H4 (cell line): Measurements from ENCODE around the gene PTPRT. TPM values are rescaled to one million over a fixed set of nuclear protein-coding genes. Genes with fewer than 3 reads are reported as not detected.

Experiments
- DNase-seq: peaks from one replicate; pipeline ENCODE4 v3.0.0-alpha.2; 2015; ENCODE audit warnings: low spot score
- total RNA-seq: library from RNA; depleted of rRNA; stranded (reverse); fragments of >200 nt; shearing (Covaris generic); gene quantifications from 2 replicates; pipeline ENCODE4 v1.2.3, GENCODE V29; 2014

Gene PTPRT
- total RNA-seq, 1 experiment from 2014 or later: not detected

- DNase-seq: no peak
Measured at GRCh38 chr20:42118409-42119125, 1071.1 kb downstream of the PTPRT start.

DNA sequence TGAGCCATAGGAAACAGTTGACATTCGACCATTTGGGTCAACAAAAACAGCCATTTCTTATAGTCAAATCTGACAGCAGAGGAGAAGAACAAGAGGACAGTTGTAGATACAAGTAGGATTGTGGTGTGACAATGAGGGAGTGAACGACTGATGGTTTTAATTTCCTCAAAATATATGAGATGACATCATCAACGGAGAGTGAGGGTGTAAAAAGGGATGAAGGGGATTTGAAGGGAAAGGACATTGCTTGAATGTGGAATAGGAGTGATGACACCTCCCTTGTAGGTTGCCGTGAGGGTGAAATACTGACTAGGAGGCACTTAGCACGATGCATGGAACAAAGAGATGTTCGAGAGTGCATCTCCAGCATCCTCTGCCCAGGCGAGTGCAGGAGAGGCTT lies 1071.7 kb downstream of the PTPRT start:
- DNase-seq: no peak

GRCh38 chr20:42113236-42113635 lies 1076.5 kb downstream of the PTPRT start:
- DNase-seq: no peak

GRCh38 chr20:42112161-42112560 lies 1077.5 kb downstream of the PTPRT start:
- DNase-seq: no peak

GRCh38 chr20:42111349-42111748 lies 1078.4 kb downstream of the PTPRT start:
- DNase-seq: no peak

GRCh38 chr20:42110301-42110700 lies 1079.4 kb downstream of the PTPRT start:
- DNase-seq: no peak

- DNase-seq: no peak
Measured at GRCh38 chr20:42102000-42102399, 1087.7 kb downstream of the PTPRT start.

- DNase-seq: no peak
Measured at GRCh38 chr20:42100137-42100704, 1089.5 kb downstream of the PTPRT start.

- DNase-seq: no peak
Measured at GRCh38 chr20:42099101-42099500, 1090.6 kb downstream of the PTPRT start.

- no peak for DNase-seq
Measured at GRCh38 chr20:42098418-42098817, 1091.3 kb downstream of the PTPRT start.

DNA sequence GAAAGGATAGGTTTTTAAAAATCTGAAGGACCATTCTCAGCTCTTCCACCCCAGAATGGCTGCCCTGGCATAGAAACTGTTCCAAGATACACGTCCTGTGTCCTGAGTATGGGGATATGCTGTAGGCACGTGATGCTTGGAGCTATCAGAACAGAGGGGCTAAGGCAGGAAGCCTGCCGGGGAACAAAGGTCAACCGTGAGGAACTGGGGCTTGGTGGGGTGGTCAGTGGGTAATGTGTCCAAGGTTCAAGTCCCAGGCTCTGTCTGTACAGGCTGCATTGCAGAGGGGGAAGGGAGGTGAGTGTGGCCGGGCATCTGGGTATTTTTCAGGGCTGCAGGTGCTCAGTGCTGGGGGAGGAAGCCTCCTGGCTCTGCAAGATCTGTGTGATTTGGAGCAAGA lies 1092.0 kb downstream of the PTPRT start:
- no peak for DNase-seq

- no peak for DNase-seq
Measured at GRCh38 chr20:42095221-42095620, 1094.5 kb downstream of the PTPRT start.

GRCh38 chr20:42093542-42094440 lies 1095.9 kb downstream of the PTPRT start:
- no peak for DNase-seq

GRCh38 chr20:42093041-42093440 lies 1096.7 kb downstream of the PTPRT start:
- no peak for DNase-seq

GRCh38 chr20:42085366-42085765 lies 1104.3 kb downstream of the PTPRT start:
- no peak for DNase-seq

DNA sequence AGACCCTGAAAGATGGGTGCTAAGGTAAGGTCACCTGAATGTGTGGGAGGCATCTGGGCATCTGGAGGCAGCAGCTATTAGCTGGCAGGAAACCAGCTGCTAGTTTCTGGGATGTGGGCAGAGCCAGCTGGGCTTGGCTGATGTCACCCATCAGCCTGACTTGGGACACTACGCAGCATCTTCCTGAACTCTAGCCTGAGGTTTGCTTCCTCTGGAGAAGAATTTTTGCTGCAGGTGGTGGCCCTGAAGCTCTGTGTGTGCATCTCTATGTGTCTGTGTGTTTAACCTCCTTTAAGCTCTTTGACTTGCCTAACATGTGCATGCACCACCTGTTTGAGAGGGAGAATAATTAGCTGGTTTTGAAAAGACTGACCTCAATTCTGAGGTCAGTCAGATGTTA lies 1106.4 kb downstream of the PTPRT start:
- DNase-seq: no peak

DNA sequence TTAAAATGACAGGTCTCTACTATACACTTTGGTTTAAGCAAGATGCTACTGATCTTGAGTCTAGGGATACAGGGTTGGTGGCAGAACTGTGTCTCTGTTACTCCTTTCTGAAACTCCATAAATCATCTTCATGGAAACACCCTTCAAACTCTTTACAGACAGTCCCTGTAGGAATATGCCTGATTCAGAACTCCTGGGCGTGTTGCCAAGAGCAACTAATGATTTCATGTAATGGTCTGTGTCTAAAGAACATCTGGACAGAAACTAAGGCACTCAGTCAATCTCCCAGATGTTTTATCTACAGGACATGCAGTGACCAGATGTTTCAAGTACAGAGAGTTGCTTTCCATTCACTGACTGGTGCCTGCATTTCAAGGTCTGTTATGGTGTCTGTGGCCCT lies 1107.1 kb downstream of the PTPRT start:
- DNase-seq: no peak

DNA sequence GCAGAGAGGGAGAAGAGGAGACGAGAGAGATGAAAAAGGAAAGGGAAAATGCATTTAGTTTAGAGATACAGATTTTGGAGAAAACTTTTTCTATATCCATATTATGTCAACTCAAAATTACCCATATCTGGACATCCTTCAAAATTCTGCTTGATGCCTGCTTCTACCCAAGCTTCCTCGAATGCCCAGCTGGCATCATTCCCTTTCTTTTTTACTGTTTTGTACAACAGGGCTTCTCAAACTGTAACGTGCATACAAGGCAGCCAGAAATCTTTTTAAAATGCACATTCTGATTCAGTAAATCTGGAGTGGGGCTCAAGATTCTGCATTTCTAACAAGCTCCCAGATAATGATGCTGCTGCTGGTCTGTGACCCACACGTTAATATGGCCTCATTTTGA lies 1108.8 kb downstream of the PTPRT start:
- no peak for DNase-seq

DNA sequence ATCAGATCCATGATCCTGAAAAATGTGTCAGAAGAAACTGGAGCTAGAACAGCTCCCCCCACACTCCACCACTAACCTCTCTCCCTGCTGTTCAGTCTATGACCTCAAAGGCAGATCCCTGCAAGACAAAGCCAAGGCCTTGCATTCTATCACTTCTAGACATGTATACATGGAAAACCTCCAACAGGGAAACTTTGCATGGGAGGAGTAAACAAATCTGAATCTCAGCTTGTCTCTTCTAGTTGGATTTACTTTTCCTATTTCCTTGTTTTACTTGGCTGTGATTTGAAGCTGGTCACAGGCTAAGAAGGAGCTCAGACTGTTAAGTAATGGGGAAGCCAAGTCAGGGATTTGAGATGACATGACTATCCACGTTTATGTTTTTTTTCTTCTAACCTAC lies 1114.8 kb downstream of the PTPRT start:
- no peak for DNase-seq

DNA sequence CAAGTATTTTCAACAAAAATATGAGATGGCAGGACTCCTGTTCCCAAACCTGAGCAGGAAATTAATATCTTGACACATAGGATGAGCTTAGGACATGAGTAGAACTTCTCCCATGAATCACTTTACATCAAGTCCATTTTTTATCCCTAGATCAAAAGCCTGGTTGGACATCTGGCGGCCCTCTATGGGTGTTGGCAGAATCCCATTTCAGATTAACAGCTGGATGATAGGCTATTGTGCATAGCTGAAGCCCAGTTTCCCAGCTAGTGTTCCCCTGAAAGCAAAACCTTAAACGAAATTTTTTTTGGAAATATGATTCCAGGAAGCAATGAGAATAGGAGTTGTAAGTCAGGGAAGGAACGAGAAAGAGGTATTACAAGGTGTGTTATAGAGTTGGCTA lies 1122.1 kb downstream of the PTPRT start:
- DNase-seq: no peak

GRCh38 chr20:42067174-42067573 lies 1122.5 kb downstream of the PTPRT start:
- DNase-seq: no peak

GRCh38 chr20:42063141-42063540 lies 1126.6 kb downstream of the PTPRT start:
- no peak for DNase-seq

- no peak for DNase-seq
Measured at GRCh38 chr20:42053350-42053749, 1136.4 kb downstream of the PTPRT start.
